ENCODE data around the gene DNAH5. TPM values are rescaled to one million over a fixed set of nuclear protein-coding genes. Genes with fewer than 3 reads are reported as not detected.

DNAH5 gene
- total and polyA plus RNA-seq, 2 donors = 0.24 to 0.25 TPM

GRCh38 chr5:13878357-13878756 lies 66.1 kb downstream of the DNAH5 start:
- Histone ChIP-seq H3K4me3 (ENCODE audit: low read length in 2 of 2) (no peak overlapping the region), H3K27me3 (ENCODE audit: control insufficient read depth in 2 of 2, insufficient read depth in 1 of 2, low read length in 1 of 2) (no peaks in the 10 kb centered on the region), H3K27ac (ENCODE audit: low read depth in 1 of 2, low read length in 1 of 2) (no peak overlapping the region), H3K9me3 (ENCODE audit: control insufficient read depth in 2 of 2, insufficient read depth in 1 of 2, low read length in 1 of 2) (peaks cover 0 to 3% of the 10 kb centered on the region in 2 donors), H3K4me1 (ENCODE audit: control insufficient read depth in 2 of 2, insufficient read depth in 2 of 2, low read length in 2 of 2) (no peaks in the 10 kb centered on the region), H3K36me3 (ENCODE audit: control insufficient read depth in 2 of 2, insufficient read depth in 2 of 2, low read length in 1 of 2) (no peaks in the 10 kb centered on the region)
- no peak for DNase-seq (ENCODE audit: low read depth in 6 of 9, low spot score in 9 of 9)
- WGBS = 86% methylated on average over 4 of the region's 4 CpGs

GRCh38 chr5:13866792-13867191 lies 77.7 kb downstream of the DNAH5 start:
- 42% methylated on average over 5 of the region's 5 CpGs for WGBS

GRCh38 chr5:13865312-13865711 lies 79.2 kb downstream of the DNAH5 start:
- DNase-seq (ENCODE audit: low read depth in 6 of 9, low spot score in 9 of 9) = no peak
- H3K36me3 ChIP-seq (ENCODE audit: control insufficient read depth in 2 of 2, insufficient read depth in 2 of 2, low read length in 1 of 2) = no peaks in the 10 kb centered on the region
- no peak overlapping the region for H3K4me3 ChIP-seq (ENCODE audit: low read length in 2 of 2)
- no peaks in the 10 kb centered on the region for H3K4me1 ChIP-seq (ENCODE audit: control insufficient read depth in 2 of 2, insufficient read depth in 2 of 2, low read length in 2 of 2)
- H3K27ac ChIP-seq (ENCODE audit: low read depth in 1 of 2, low read length in 1 of 2) = no peak overlapping the region
- H3K27me3 ChIP-seq (ENCODE audit: control insufficient read depth in 2 of 2, insufficient read depth in 1 of 2, low read length in 1 of 2) = no peaks in the 10 kb centered on the region
- H3K9me3 ChIP-seq (ENCODE audit: control insufficient read depth in 2 of 2, insufficient read depth in 1 of 2, low read length in 1 of 2) = no peaks in the 10 kb centered on the region

More at GRCh38 chr5:13866792-13867191, 77.7 kb downstream of the DNAH5 start:
- H3K36me3 ChIP-seq (ENCODE audit: control insufficient read depth in 2 of 2, insufficient read depth in 2 of 2, low read length in 1 of 2) = no peaks in the 10 kb centered on the region
- no peaks in the 10 kb centered on the region for H3K9me3 ChIP-seq (ENCODE audit: control insufficient read depth in 2 of 2, insufficient read depth in 1 of 2, low read length in 1 of 2)
- DNase-seq (ENCODE audit: low read depth in 6 of 9, low spot score in 9 of 9) = peak in 4 of 9 donors; percentile 4 to 19 (median 9)
- H3K4me3 ChIP-seq (ENCODE audit: low read length in 2 of 2) = no peak overlapping the region
- no peaks in the 10 kb centered on the region for H3K4me1 ChIP-seq (ENCODE audit: control insufficient read depth in 2 of 2, insufficient read depth in 2 of 2, low read length in 2 of 2)
- no peak overlapping the region for H3K27ac ChIP-seq (ENCODE audit: low read depth in 1 of 2, low read length in 1 of 2)
- H3K27me3 ChIP-seq (ENCODE audit: control insufficient read depth in 2 of 2, insufficient read depth in 1 of 2, low read length in 1 of 2) = no peaks in the 10 kb centered on the region

GRCh38 chr5:13860146-13860545 lies 84.3 kb downstream of the DNAH5 start:
- H3K9me3 ChIP-seq (ENCODE audit: control insufficient read depth in 2 of 2, insufficient read depth in 1 of 2, low read length in 1 of 2) = no peaks in the 10 kb centered on the region
- 76% methylated on average over 4 of the region's 4 CpGs for WGBS
- H3K4me1 ChIP-seq (ENCODE audit: control insufficient read depth in 2 of 2, insufficient read depth in 2 of 2, low read length in 2 of 2) = no peaks in the 10 kb centered on the region
- no peaks in the 10 kb centered on the region for H3K27me3 ChIP-seq (ENCODE audit: control insufficient read depth in 2 of 2, insufficient read depth in 1 of 2, low read length in 1 of 2)
- H3K36me3 ChIP-seq (ENCODE audit: control insufficient read depth in 2 of 2, insufficient read depth in 2 of 2, low read length in 1 of 2) = no peaks in the 10 kb centered on the region
- H3K27ac ChIP-seq (ENCODE audit: low read depth in 1 of 2, low read length in 1 of 2) = no peak overlapping the region
- no peak overlapping the region for H3K4me3 ChIP-seq (ENCODE audit: low read length in 2 of 2)
- no peak for DNase-seq (ENCODE audit: low read depth in 6 of 9, low spot score in 9 of 9)

GRCh38 chr5:13859270-13860065 lies 85.0 kb downstream of the DNAH5 start:
- no peak overlapping the region for H3K27ac ChIP-seq (ENCODE audit: low read depth in 1 of 2, low read length in 1 of 2)
- no peaks in the 10 kb centered on the region for H3K4me1 ChIP-seq (ENCODE audit: control insufficient read depth in 2 of 2, insufficient read depth in 2 of 2, low read length in 2 of 2)
- H3K27me3 ChIP-seq (ENCODE audit: control insufficient read depth in 2 of 2, insufficient read depth in 1 of 2, low read length in 1 of 2) = no peaks in the 10 kb centered on the region
- H3K9me3 ChIP-seq (ENCODE audit: control insufficient read depth in 2 of 2, insufficient read depth in 1 of 2, low read length in 1 of 2) = no peaks in the 10 kb centered on the region
- WGBS = 73% methylated on average over 5 of the region's 5 CpGs
- H3K36me3 ChIP-seq (ENCODE audit: control insufficient read depth in 2 of 2, insufficient read depth in 2 of 2, low read length in 1 of 2) = no peaks in the 10 kb centered on the region
- no peak for DNase-seq (ENCODE audit: low read depth in 6 of 9, low spot score in 9 of 9)
- H3K4me3 ChIP-seq (ENCODE audit: low read length in 2 of 2) = no peak overlapping the region

- no peak overlapping the region for H3K27ac ChIP-seq (ENCODE audit: low read depth in 1 of 2, low read length in 1 of 2)
- H3K4me1 ChIP-seq (ENCODE audit: control insufficient read depth in 2 of 2, insufficient read depth in 2 of 2, low read length in 2 of 2) = no peaks in the 10 kb centered on the region
- no peaks in the 10 kb centered on the region for H3K9me3 ChIP-seq (ENCODE audit: control insufficient read depth in 2 of 2, insufficient read depth in 1 of 2, low read length in 1 of 2)
- H3K4me3 ChIP-seq (ENCODE audit: low read length in 2 of 2) = no peak overlapping the region
- H3K36me3 ChIP-seq (ENCODE audit: control insufficient read depth in 2 of 2, insufficient read depth in 2 of 2, low read length in 1 of 2) = no peaks in the 10 kb centered on the region
- no peaks in the 10 kb centered on the region for H3K27me3 ChIP-seq (ENCODE audit: control insufficient read depth in 2 of 2, insufficient read depth in 1 of 2, low read length in 1 of 2)
- DNase-seq (ENCODE audit: low read depth in 6 of 9, low spot score in 9 of 9) = no peak
- WGBS = 86% methylated on average over 6 of the region's 6 CpGs
Measured at GRCh38 chr5:13843175-13843846, 101.2 kb downstream of the DNAH5 start.

GRCh38 chr5:13833440-13833839 lies 111.0 kb downstream of the DNAH5 start:
- H3K27me3 ChIP-seq (ENCODE audit: control insufficient read depth in 2 of 2, insufficient read depth in 1 of 2, low read length in 1 of 2) = no peaks in the 10 kb centered on the region
- no peaks in the 10 kb centered on the region for H3K9me3 ChIP-seq (ENCODE audit: control insufficient read depth in 2 of 2, insufficient read depth in 1 of 2, low read length in 1 of 2)
- no peak for DNase-seq (ENCODE audit: low read depth in 6 of 9, low spot score in 9 of 9)
- H3K36me3 ChIP-seq (ENCODE audit: control insufficient read depth in 2 of 2, insufficient read depth in 2 of 2, low read length in 1 of 2) = no peaks in the 10 kb centered on the region
- H3K4me3 ChIP-seq (ENCODE audit: low read length in 2 of 2) = no peak overlapping the region
- H3K27ac ChIP-seq (ENCODE audit: low read depth in 1 of 2, low read length in 1 of 2) = no peak overlapping the region
- WGBS = 90% methylated on average over 3 of the region's 3 CpGs
- H3K4me1 ChIP-seq (ENCODE audit: control insufficient read depth in 2 of 2, insufficient read depth in 2 of 2, low read length in 2 of 2) = no peaks in the 10 kb centered on the region

- no peak for DNase-seq (ENCODE audit: low read depth in 6 of 9, low spot score in 9 of 9)
- no peak overlapping the region for H3K27ac ChIP-seq (ENCODE audit: low read depth in 1 of 2, low read length in 1 of 2)
Measured at GRCh38 chr5:13831351-13831750, 113.1 kb downstream of the DNAH5 start.

GRCh38 chr5:13830536-13830935 lies 114.0 kb downstream of the DNAH5 start:
- 74% methylated on average over 9 of the region's 9 CpGs for WGBS
- H3K9me3 ChIP-seq (ENCODE audit: control insufficient read depth in 2 of 2, insufficient read depth in 1 of 2, low read length in 1 of 2) = no peaks in the 10 kb centered on the region
- no peak for DNase-seq (ENCODE audit: low read depth in 6 of 9, low spot score in 9 of 9)
- no peak overlapping the region for H3K27ac ChIP-seq (ENCODE audit: low read depth in 1 of 2, low read length in 1 of 2)
- H3K27me3 ChIP-seq (ENCODE audit: control insufficient read depth in 2 of 2, insufficient read depth in 1 of 2, low read length in 1 of 2) = no peaks in the 10 kb centered on the region
- H3K4me1 ChIP-seq (ENCODE audit: control insufficient read depth in 2 of 2, insufficient read depth in 2 of 2, low read length in 2 of 2) = no peaks in the 10 kb centered on the region
- H3K4me3 ChIP-seq (ENCODE audit: low read length in 2 of 2) = no peak overlapping the region
- no peaks in the 10 kb centered on the region for H3K36me3 ChIP-seq (ENCODE audit: control insufficient read depth in 2 of 2, insufficient read depth in 2 of 2, low read length in 1 of 2)

More at GRCh38 chr5:13831351-13831750, 113.1 kb downstream of the DNAH5 start:
- WGBS = 63% methylated on average over 3 of the region's 3 CpGs
- H3K36me3 ChIP-seq (ENCODE audit: control insufficient read depth in 2 of 2, insufficient read depth in 2 of 2, low read length in 1 of 2) = no peaks in the 10 kb centered on the region
- H3K4me3 ChIP-seq (ENCODE audit: low read length in 2 of 2) = no peak overlapping the region
- H3K27me3 ChIP-seq (ENCODE audit: control insufficient read depth in 2 of 2, insufficient read depth in 1 of 2, low read length in 1 of 2) = no peaks in the 10 kb centered on the region
- H3K9me3 ChIP-seq (ENCODE audit: control insufficient read depth in 2 of 2, insufficient read depth in 1 of 2, low read length in 1 of 2) = no peaks in the 10 kb centered on the region
- H3K4me1 ChIP-seq (ENCODE audit: control insufficient read depth in 2 of 2, insufficient read depth in 2 of 2, low read length in 2 of 2) = no peaks in the 10 kb centered on the region
